Adrenal gland (tissue), 12 donors: ENCODE measurements around the gene TSPAN33. TPM values are rescaled to one million over a fixed set of nuclear protein-coding genes. Genes with fewer than 3 reads are reported as not detected.

ENCODE experiments used
- DNase-seq, 7 donors: peaks; one replicate each; pipeline ENCODE4 v3.0.0-alpha.2; 2019 to 2020
- H3K27ac ChIP-seq, 5 donors: fragments of 200-600 bp; sonication (generic) in 4 of 5; 1 replicate in 3 of 5; 2 replicates in 2 of 5; pipeline versions ENCODE4 v1.5.1 to v1.8.0; 2016 to 2020; ENCODE audit warnings: mild to moderate bottlenecking in 1 of 5
- H3K27me3 ChIP-seq: fragments of 200-600 bp; 2 replicates; pipeline ENCODE4 v1.8.0; 2021
- H3K36me3 ChIP-seq, 2 donors: fragments of 200-600 bp; replicated peaks in 1 of 2; 1 replicate in 1 of 2; 2 replicates in 1 of 2; pipeline versions ENCODE4 v1.5.1 to v1.8.0; 2018 to 2022
- H3K4me1 ChIP-seq, 2 donors: fragments of 200-600 bp; replicated peaks in 1 of 2; 1 replicate in 1 of 2; 2 replicates in 1 of 2; pipeline versions ENCODE4 v1.5.1 to v1.8.0; 2018 to 2021
- H3K4me3 ChIP-seq, 4 donors: fragments of 200-600 bp; sonication (generic) in 3 of 4; one replicate each; pipeline ENCODE4 v1.5.1; 2016 to 2018
- H3K9me3 ChIP-seq, 3 donors: fragments of 200-600 bp; sonication (generic) in 1 of 3; replicated peaks in 1 of 3; 1 replicate in 2 of 3; 2 replicates in 1 of 3; pipeline versions ENCODE4 v1.5.1 to v1.8.0; 2016 to 2021
- CTCF ChIP-seq, 6 experiments: fragments of 450-650 bp in 4 of 6; fragments of 200-600 bp in 2 of 6; sonication (generic) in 1 of 6; IDR thresholded peaks; 1 replicate in 5 of 6; 2 replicates in 1 of 6; pipeline versions ENCODE4 v1.5.1 to v1.8.0; 2016 to 2021; ENCODE audit warnings: antibody characterized with exemption in 6 of 6, mild to moderate bottlenecking in 2 of 6, moderate library complexity in 1 of 6
- POLR2A ChIP-seq, 2 donors: fragments of 450-650 bp; IDR thresholded peaks; one replicate each; pipeline ENCODE4 v1.6.1; 2017; ENCODE audit warnings: antibody characterized with exemption in 2 of 2, mild to moderate bottlenecking in 2 of 2, moderate library complexity in 1 of 2
- whole genome bisulfite sequencing, 4 donors: extraction: QIAGEN DNeasy Blood & Tissue Kit in 2 of 4; methylation state at CpG; one replicate each; pipeline versions ENCODE4 v1.1.5 to v1.1.7; 2013 to 2017; 5-methylcytosine and 5-hydroxymethylcytosine counted together
- intact Hi-C, 2 donors: fragments of 100-400 bp; cut with DNase I; formaldehyde crosslinking; loops; one replicate each; pipeline versions ENCODE4 v1.14.1 to v1.15.0; 2022 to 2023
- polyA plus RNA-seq, 3 donors: library from polyadenylated mRNA; stranded (reverse); fragments of 200-250 nt in 2 of 3; fragments of 350-450 nt in 1 of 3; fragmentation: Illumina TruSeq in 1 of 3; extraction: RNeasy Lipid Tissue Mini Kit (QIAGEN cat#74804) in 1 of 3; gene quantifications; one replicate each; pipeline ENCODE4 v1.2.3, GENCODE V29; 2013 to 2014
- total RNA-seq, 9 donors: library from RNA; depleted of rRNA in 4 of 9; stranded (reverse); fragments of >200 nt in 4 of 9; fragments of 120-200 nt in 1 of 9; fragmentation: NEBNext Ultra II Directional in 1 of 9; extraction: Animal tissue kit (Norgen Biotek cat#: 25700) in 1 of 9; gene quantifications; one replicate each; pipeline versions ENCODE4 v1.1.0 to v1.2.4, GENCODE V29; 2013 to 2023
- donor health status: healthy with polysubstance abuse.
- donor health status: Bipolar disorder and iron deficiency.
- donor health status: DM: yes; HTN: yes; CAD: no.
- donor health status: DM: no; HTN: no; CAD: no.
- donor health status: DM: no; HTN: no; CAD: no.
- donor health status: DM: yes; HTN: yes; CAD: no.

Gene TSPAN33
- total and polyA plus RNA-seq, 12 donors, result 1.8 to 20.0 (median 10.1) TPM

GRCh38 chr7:129209067-129209926, 64.8 kb downstream of the TSPAN33 start:
- Histone ChIP-seq H3K36me3 (no peaks in the 10 kb centered on the region), H3K4me1 (no peaks in the 10 kb centered on the region), H3K4me3 (no peak overlapping the region), H3K27ac (no peak overlapping the region), H3K27me3 (no peaks in the 10 kb centered on the region), H3K9me3 (no peaks in the 10 kb centered on the region)
- intact Hi-C loops, result loop anchor here in 1 of 2 donors (5.0 kb wide), 1 partner anchor 47 kb away; no protein-coding TSS in a partner anchor
- DNase-seq, result no peak
- TF ChIP-seq CTCF (IDR thresholded peaks at IDR 0.05) (no peak), POLR2A (IDR thresholded peaks at IDR 0.05) (no peak)
- WGBS, 4 donors, result 83 to 90% (median 85%) methylated on average over 13 to 15 of the region's 15 CpGs

DNA sequence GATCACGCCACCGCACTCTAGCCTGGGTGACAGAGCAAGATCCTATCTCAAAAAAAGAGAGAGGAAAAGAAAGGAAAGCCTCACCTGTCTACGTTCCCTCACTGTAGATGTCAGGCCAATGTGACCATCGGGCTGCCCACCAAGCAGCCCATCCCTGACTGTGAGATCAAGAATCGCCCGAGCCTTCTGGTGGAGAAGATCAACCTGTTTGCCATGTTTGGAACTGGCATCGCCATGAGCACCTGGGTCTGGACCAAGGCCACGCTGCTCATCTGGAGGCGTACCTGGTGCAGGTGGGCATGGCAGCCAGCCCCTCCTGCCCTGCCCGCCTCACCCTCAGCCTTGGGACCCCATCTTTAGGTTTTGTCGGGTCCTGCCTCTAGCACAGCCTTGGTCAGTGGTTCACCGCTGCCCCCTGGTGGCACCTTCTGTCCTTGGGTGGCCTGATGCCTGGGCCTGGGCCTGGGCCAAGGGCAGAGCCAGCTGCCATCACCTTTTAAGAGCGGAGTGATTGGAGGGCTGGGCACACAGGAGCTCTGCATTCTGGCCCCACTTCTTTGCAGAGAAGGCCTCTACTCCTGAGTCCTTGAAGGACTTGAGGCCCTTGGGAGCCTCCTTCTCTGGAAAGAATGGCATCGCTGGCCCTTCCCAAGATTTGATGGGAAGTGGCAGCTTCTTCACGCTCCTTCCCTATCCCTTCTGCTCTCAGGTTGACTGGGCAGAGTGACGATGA, 65.9 kb downstream of the TSPAN33 start:
- TF ChIP-seq POLR2A (IDR thresholded peaks at IDR 0.05) (no peak), CTCF (IDR thresholded peaks at IDR 0.05) (peak; percentile 74 to 87 (median 84))
- WGBS, 4 donors, result 71 to 86% (median 78%) methylated on average over 8 to 16 of the region's 16 CpGs
- Histone ChIP-seq H3K27me3 (no peaks in the 10 kb centered on the region), H3K4me1 (no peaks in the 10 kb centered on the region), H3K36me3 (no peaks in the 10 kb centered on the region), H3K9me3 (no peaks in the 10 kb centered on the region), H3K27ac (no peak overlapping the region), H3K4me3 (no peak overlapping the region)
- intact Hi-C loops, result loop anchor here (2.0 to 10.0 kb wide), 2 partner anchors 46 to 254 kb away; no protein-coding TSS in a partner anchor
- peak; percentile 69 to 89 (median 80) for DNase-seq

DNA sequence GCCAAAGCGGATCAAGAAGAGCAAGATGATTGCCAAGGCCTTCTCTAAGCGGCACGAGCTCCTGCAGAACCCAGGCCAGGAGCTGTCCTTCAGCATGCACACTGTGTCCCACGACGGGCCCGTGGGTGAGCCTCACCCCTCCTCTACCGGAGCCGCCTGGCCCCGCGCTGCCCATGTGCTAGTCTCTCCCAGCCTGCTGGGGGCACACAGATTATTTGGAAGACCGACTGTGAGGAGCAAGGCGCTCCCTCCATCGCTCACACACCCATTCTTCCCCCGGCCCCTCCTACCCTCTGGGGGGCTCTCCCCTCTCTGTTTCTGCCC, 66.4 kb downstream of the TSPAN33 start:
- no peak overlapping the region for H3K27ac ChIP-seq
- TF ChIP-seq CTCF (IDR thresholded peaks at IDR 0.05), result no peak
- TF ChIP-seq POLR2A (IDR thresholded peaks at IDR 0.05), result no peak
- no peak for DNase-seq
- no peaks in the 10 kb centered on the region for H3K9me3 ChIP-seq
- intact Hi-C loops, result loop anchor here (2.0 to 10.0 kb wide), 2 partner anchors 46 to 254 kb away; no protein-coding TSS in a partner anchor
- no peaks in the 10 kb centered on the region for H3K27me3 ChIP-seq
- no peak overlapping the region for H3K4me3 ChIP-seq
- H3K4me1 ChIP-seq, result no peaks in the 10 kb centered on the region
- WGBS, 4 donors, result 89 to 96% (median 92%) methylated on average over 4 to 14 of the region's 14 CpGs
- no peaks in the 10 kb centered on the region for H3K36me3 ChIP-seq

DNA sequence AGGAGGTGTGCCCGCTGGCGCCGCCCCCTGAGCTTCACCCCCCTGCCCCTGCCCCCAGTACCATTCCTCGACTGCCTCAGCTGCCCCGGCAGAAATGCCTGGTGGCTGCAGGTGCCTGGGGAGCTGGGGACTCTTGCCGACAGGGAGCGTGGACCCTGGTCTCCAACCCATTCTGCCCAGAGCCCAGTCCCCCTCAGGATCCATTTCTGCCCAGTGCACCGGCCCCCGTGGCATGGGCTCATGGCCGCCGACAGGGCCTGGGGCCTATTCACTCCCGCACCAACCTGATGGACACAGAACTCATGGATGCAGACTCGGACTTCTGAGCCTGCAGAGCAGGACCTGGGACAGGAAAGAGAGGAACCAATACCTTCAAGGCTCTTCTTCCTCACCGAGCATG, 67.6 kb downstream of the TSPAN33 start:
- intact Hi-C loops, result loop anchor here in 1 of 2 donors (10.0 kb wide), 1 partner anchor 253 kb away; no protein-coding TSS in a partner anchor
- Histone ChIP-seq H3K27ac (no peak overlapping the region), H3K27me3 (no peaks in the 10 kb centered on the region), H3K36me3 (no peaks in the 10 kb centered on the region), H3K4me3 (no peak overlapping the region), H3K9me3 (no peaks in the 10 kb centered on the region), H3K4me1 (no peaks in the 10 kb centered on the region)
- no peak for TF ChIP-seq CTCF (IDR thresholded peaks at IDR 0.05)
- DNase-seq, result no peak
- WGBS, 4 donors, result 82 to 93% (median 87%) methylated on average over 6 to 14 of the region's 14 CpGs
